Keratinocyte (primary cell): ENCODE results near the gene KDM6B. TPM values are rescaled to one million over a fixed set of nuclear protein-coding genes. Genes with fewer than 3 reads are reported as not detected.
A peak's percentile ranks its signal among the peaks of the same experiment; 100 is the strongest.

ENCODE experiments used
- DNase-seq: peaks from one replicate; pipeline ENCODE4 v3.0.0-alpha.2; 2011; ENCODE audit warnings: low read depth, missing footprints, low spot score
- FAIRE-seq: peaks from 2 replicates; lab custom pipeline; 2011; peaks lifted over from hg19 to GRCh38; lab: Jason Lieb, UNC
- H2AFZ ChIP-seq: 2 replicates; pipeline ENCODE4 v1.6.0; 2012; ENCODE audit warnings: low read length, control low read depth, inconsistent platforms; ENCODE audit not compliant: control insufficient read depth
- H3K27ac ChIP-seq: 2 replicates; pipeline ENCODE4 v1.5.1; 2011; ENCODE audit warnings: low read length; ENCODE audit not compliant: control insufficient read depth, insufficient read depth
- H3K27me3 ChIP-seq: 3 replicates; pipeline ENCODE4 v1.6.0; 2011; ENCODE audit warnings: low read length; ENCODE audit not compliant: control insufficient read depth, insufficient read depth; ENCODE audit errors: extremely low read depth
- H3K36me3 ChIP-seq, 2 experiments: 2 replicates in 1 of 2; 3 replicates in 1 of 2; pipeline ENCODE4 v1.5.1; 2011; ENCODE audit warnings: low read length in 2 of 2, mild to moderate bottlenecking in 1 of 2; ENCODE audit not compliant: control insufficient read depth in 2 of 2, insufficient read depth in 2 of 2; ENCODE audit errors: extremely low read depth in 1 of 2
- H3K4me1 ChIP-seq: 3 replicates; pipeline ENCODE4 v1.5.1; 2011; ENCODE audit warnings: low read length; ENCODE audit not compliant: control insufficient read depth, insufficient read depth; ENCODE audit errors: extremely low read depth
- H3K4me2 ChIP-seq: 3 replicates; pipeline ENCODE4 v1.6.0; 2011; ENCODE audit warnings: low read depth, low read length; ENCODE audit not compliant: control insufficient read depth, insufficient read depth; ENCODE audit errors: extremely low read depth
- H3K4me3 ChIP-seq, 3 experiments: fragments of 200-600 bp in 1 of 3; sonication (generic) in 1 of 3; 2 replicates in 2 of 3; 3 replicates in 1 of 3; pipeline ENCODE4 v1.5.1; 2011 to 2016; ENCODE audit warnings: low read length in 3 of 3, mild to moderate bottlenecking in 3 of 3, control low read depth in 2 of 3, inconsistent platforms in 1 of 3, low read depth in 1 of 3, mixed read lengths in 1 of 3, mixed run types in 1 of 3, moderate library complexity in 1 of 3; ENCODE audit not compliant: control insufficient read depth in 2 of 3, insufficient read depth in 2 of 3; ENCODE audit errors: extremely low read depth in 1 of 3
- H3K79me2 ChIP-seq: 2 replicates; pipeline ENCODE4 v1.6.0; 2012; ENCODE audit warnings: low read length; ENCODE audit not compliant: control insufficient read depth, insufficient read depth
- H3K9ac ChIP-seq: 3 replicates; pipeline ENCODE4 v1.6.0; 2011; ENCODE audit warnings: low read length; ENCODE audit not compliant: control insufficient read depth, insufficient read depth; ENCODE audit errors: extremely low read depth
- H3K9me1 ChIP-seq: 3 replicates; pipeline ENCODE4 v1.6.0; 2011; ENCODE audit warnings: low read length; ENCODE audit not compliant: control insufficient read depth, insufficient read depth; ENCODE audit errors: extremely low read depth
- H3K9me3 ChIP-seq: 2 replicates; pipeline ENCODE4 v1.5.1; 2012; ENCODE audit warnings: low read depth, low read length; ENCODE audit not compliant: control insufficient read depth
- H4K20me1 ChIP-seq: 3 replicates; pipeline ENCODE4 v1.6.0; 2011; ENCODE audit warnings: low read length; ENCODE audit not compliant: control insufficient read depth, insufficient read depth; ENCODE audit errors: extremely low read depth
- EZH2 ChIP-seq: IDR thresholded peaks from one replicate; pipeline ENCODE4 v1.6.1; 2012; ENCODE audit warnings: inconsistent platforms, mild to moderate bottlenecking, low read length, moderate library complexity
- dilution Hi-C: fragments of 300-500 bp; cut with MboI; formaldehyde crosslinking; loops from one replicate; pipeline ENCODE4 v1.7.0; 2020; ENCODE audit warnings: low sequenced_read_pairs; ENCODE audit not compliant: extremely low pct_ligation_motif_present
- polyA plus RNA-seq, 5 experiments: library from polyadenylated mRNA; depleted of rRNA in 3 of 5; stranded (reverse) in 3 of 5; stranded (forward) in 1 of 5; unstranded in 1 of 5; fragments of >200 nt; gene quantifications; 1 replicate in 1 of 5; 2 replicates in 3 of 5; 3 replicates in 1 of 5; pipeline versions ENCODE4 v1.2.1 to v1.2.3, GENCODE V29; 2011 to 2012; ENCODE audit warnings: missing spikeins in 2 of 5, low read depth in 1 of 5, low replicate concordance in 1 of 5
- TF ChIP-seq, protein P1 (sequence below), 3 experiments: IDR thresholded peaks in 1 of 3; conservative IDR thresholded peaks in 1 of 3; optimal IDR thresholded peaks in 1 of 3; 2 replicates in 2 of 3; 3 replicates in 1 of 3; pipeline versions ENCODE3 to v1.5.1; 2011; ENCODE audit warnings: low read length in 3 of 3, mild to moderate bottlenecking in 3 of 3, moderate library complexity in 2 of 3, control low read depth in 1 of 3, inconsistent platforms in 1 of 3; ENCODE audit not compliant: insufficient read depth in 2 of 3; ENCODE audit errors: extremely low read depth in 1 of 3

KDM6B gene
- polyA plus RNA-seq, 1 donor (not counting 4 experiments of a cell fraction or from before 2014, with no cell fraction given): 1.6 TPM

DNA sequence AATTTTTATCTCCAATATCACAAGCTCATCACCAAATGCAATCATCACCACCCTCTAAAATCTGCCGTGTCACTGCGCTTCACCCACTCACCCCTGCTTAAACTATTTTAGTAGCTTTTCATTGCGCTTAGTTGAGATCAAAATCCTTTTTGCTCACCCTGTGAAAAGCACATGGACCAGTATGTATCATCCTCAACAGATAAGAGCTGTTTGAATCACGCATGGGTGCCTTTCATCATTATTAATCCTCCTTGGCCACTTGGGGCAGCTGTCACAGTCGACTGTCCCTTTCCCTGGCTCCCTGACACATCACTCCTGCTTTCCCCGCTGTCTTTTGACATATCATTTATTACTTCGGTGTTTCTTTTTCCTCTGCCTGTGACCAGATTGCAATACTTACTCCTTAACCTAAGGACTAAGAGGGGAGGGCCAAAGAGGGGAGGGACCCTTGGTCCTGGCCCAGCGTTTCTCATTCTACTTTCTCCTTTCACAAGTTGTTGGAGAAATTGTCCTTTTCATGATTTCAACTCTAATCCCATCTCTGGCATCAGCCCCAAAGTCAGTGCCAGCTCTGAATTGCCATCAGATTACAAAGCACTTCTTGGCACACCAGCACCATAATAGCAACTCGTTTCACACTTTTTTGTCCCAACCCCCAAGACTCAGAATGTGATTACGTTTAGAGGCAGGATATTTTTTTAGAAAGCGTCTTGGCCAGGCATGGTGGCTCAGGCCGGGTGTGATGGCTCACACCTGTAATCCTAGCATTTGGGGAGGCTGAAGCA is 8.6 kb upstream of the KDM6B start:
- no peak for FAIRE-seq

DNA sequence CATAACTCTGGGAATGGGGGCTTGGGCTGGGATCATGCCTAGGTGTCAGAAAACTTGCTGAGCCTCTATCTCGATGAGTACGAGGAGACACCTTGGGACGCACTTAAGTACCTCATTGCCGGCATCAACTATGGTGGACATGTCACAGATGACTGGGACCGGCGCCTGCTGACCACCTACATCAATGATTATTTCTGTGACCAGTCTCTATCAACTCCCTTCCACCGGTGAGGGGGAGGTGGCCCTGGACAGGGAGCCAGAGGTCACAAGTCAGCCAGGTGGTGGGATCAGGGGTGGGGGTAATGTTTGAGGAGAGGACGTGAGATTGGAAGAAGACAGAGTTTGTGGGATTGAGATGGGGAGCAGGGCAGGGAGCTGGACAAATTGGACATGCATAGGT is 3.4 kb upstream of the KDM6B start:
- TF ChIP-seq EZH2: no peak
- TF ChIP-seq, protein P1, sequence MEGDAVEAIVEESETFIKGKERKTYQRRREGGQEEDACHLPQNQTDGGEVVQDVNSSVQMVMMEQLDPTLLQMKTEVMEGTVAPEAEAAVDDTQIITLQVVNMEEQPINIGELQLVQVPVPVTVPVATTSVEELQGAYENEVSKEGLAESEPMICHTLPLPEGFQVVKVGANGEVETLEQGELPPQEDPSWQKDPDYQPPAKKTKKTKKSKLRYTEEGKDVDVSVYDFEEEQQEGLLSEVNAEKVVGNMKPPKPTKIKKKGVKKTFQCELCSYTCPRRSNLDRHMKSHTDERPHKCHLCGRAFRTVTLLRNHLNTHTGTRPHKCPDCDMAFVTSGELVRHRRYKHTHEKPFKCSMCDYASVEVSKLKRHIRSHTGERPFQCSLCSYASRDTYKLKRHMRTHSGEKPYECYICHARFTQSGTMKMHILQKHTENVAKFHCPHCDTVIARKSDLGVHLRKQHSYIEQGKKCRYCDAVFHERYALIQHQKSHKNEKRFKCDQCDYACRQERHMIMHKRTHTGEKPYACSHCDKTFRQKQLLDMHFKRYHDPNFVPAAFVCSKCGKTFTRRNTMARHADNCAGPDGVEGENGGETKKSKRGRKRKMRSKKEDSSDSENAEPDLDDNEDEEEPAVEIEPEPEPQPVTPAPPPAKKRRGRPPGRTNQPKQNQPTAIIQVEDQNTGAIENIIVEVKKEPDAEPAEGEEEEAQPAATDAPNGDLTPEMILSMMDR (optimal IDR thresholded peaks at IDR 0.05 in 1 of 3, IDR thresholded peaks at IDR 0.05 in 1 of 3, conservative IDR thresholded peaks at IDR 0.05 in 1 of 3; ENCODE audit: extremely low read depth in 1 of 3, insufficient read depth in 2 of 3, low read length in 3 of 3): no peak
- Histone ChIP-seq H3K4me1 (peaks cover 6% of the 10 kb centered on the region), H2AFZ (no peak overlapping the region), H3K9me3 (no peaks in the 10 kb centered on the region), H3K4me3 (no peak overlapping the region), H3K9ac (no peak overlapping the region), H3K27ac (no peak overlapping the region), H3K79me2 (no peaks in the 10 kb centered on the region), H3K36me3 (no peaks in the 10 kb centered on the region), H3K9me1 (no peaks in the 10 kb centered on the region), H4K20me1 (no peaks in the 10 kb centered on the region), H3K27me3 (peaks cover 2% of the 10 kb centered on the region), H3K4me2 (no peak overlapping the region)
- DNase-seq: no peak
- dilution Hi-C loops: no loop called here
- no peak for FAIRE-seq

More for the DNA sequence above, 8.6 kb upstream of the KDM6B start:
- H3K4me3 ChIP-seq: no peak overlapping the region
- TF ChIP-seq EZH2: no peak
- TF ChIP-seq, protein P1 (optimal IDR thresholded peaks at IDR 0.05 in 1 of 3, IDR thresholded peaks at IDR 0.05 in 1 of 3, conservative IDR thresholded peaks at IDR 0.05 in 1 of 3; ENCODE audit: extremely low read depth in 1 of 3, insufficient read depth in 2 of 3, low read length in 3 of 3): peak in 2 of 3 experiments; percentile 25 to 35
- peaks cover 5% of the 10 kb centered on the region for H3K27me3 ChIP-seq
- H4K20me1 ChIP-seq: no peaks in the 10 kb centered on the region
- no peak overlapping the region for H3K4me2 ChIP-seq
- no peaks in the 10 kb centered on the region for H3K9me3 ChIP-seq
- DNase-seq: no peak
- H3K27ac ChIP-seq: no peak overlapping the region
- no peak overlapping the region for H3K9ac ChIP-seq
- peaks cover 4% of the 10 kb centered on the region for H3K4me1 ChIP-seq
- H3K36me3 ChIP-seq: no peaks in the 10 kb centered on the region
- no peaks in the 10 kb centered on the region for H3K9me1 ChIP-seq
- dilution Hi-C loops: no loop called here
- no peaks in the 10 kb centered on the region for H3K79me2 ChIP-seq
- no peak overlapping the region for H2AFZ ChIP-seq
